ENCODE data around the gene SIGLEC10. TPM values are rescaled to one million over a fixed set of nuclear protein-coding genes. Genes with fewer than 3 reads are reported as not detected.
"Not testable (repeated sequence)": the region's sequence is repeated elsewhere in the genome, so short reads cannot be mapped to it uniquely, and the experiment has no call there.

SIGLEC10 gene
- total RNA-seq, 8 experiments from 2014 or later, result 0.05 to 1.2 (median 0.71) TPM; not detected in 2

GRCh38 chr19:51456541-51457290 is 39.3 kb upstream of the SIGLEC10 start:
- Histone ChIP-seq H3K27ac (no peak overlapping the region), H3K4me3 (no peak overlapping the region), H3K4me1 (replicated peaks in 1 of 2) (no peaks in the 10 kb centered on the region)
- ATAC-seq (replicated peaks in 6 of 8), result no peak
- in situ Hi-C loops (cut with MboI; ENCODE audit: low pct_unique_long_range_greater_than_20kb in 2 of 9, low sequenced_read_pairs in 9 of 9, unreplicated experiment in 9 of 9), result loop anchor here in 4 of 9 experiments (25.0 kb wide), 2 partner anchors 206 to 331 kb away; partner anchors contain the start of gene FPR3 (in 2 of the 4)
- WGBS, 10 experiments, result 10 to 61% (median 37%) methylated on average over 1 to 11 of the region's 11 CpGs; no CpG with 5 or more reads in 2 of the 10 experiments

- in situ Hi-C loops (cut with MboI; ENCODE audit: low pct_unique_long_range_greater_than_20kb in 2 of 9, low sequenced_read_pairs in 9 of 9, unreplicated experiment in 9 of 9), result loop anchor here in 4 of 9 experiments (25.0 kb wide), 2 partner anchors 211 to 336 kb away; partner anchors contain the start of gene FPR3 (in 2 of the 4)
- Histone ChIP-seq H3K27ac (no peak overlapping the region), H3K4me3 (no peak overlapping the region), H3K4me1 (replicated peaks in 1 of 2) (no peaks in the 10 kb centered on the region)
- no peak for ATAC-seq (replicated peaks in 6 of 8)
- 20 to 83% (median 57%) methylated on average over 2 to 4 of the region's 5 CpGs; no CpG with 5 or more reads in 3 of the 10 experiments for WGBS, 10 experiments
Observed at GRCh38 chr19:51450730-51451307, 33.4 kb upstream of the SIGLEC10 start.

GRCh38 chr19:51448411-51449016 is 31.1 kb upstream of the SIGLEC10 start:
- Histone ChIP-seq H3K4me1 (replicated peaks in 1 of 2) (no peaks in the 10 kb centered on the region), H3K4me3 (no peak overlapping the region), H3K27ac (no peak overlapping the region)
- ATAC-seq (replicated peaks in 6 of 8), result no peak
- in situ Hi-C loops (cut with MboI; ENCODE audit: low pct_unique_long_range_greater_than_20kb in 2 of 9, low sequenced_read_pairs in 9 of 9, unreplicated experiment in 9 of 9), result no loop called here
- WGBS, 10 experiments, result 0 to 80% (median 45%) methylated on average over 1 to 13 of the region's 13 CpGs; no CpG with 5 or more reads in 2 of the 10 experiments

- ATAC-seq (replicated peaks in 6 of 8), result no peak
- H3K27ac ChIP-seq, result no peak overlapping the region
- WGBS, 10 experiments, result 0 to 83% (median 62%) methylated on average over 1 to 6 of the region's 7 CpGs; no CpG with 5 or more reads in 5 of the 10 experiments
Observed at GRCh38 chr19:51448011-51448410, 30.6 kb upstream of the SIGLEC10 start.

GRCh38 chr19:51447510-51447909 is 30.1 kb upstream of the SIGLEC10 start:
- H3K27ac ChIP-seq; ATAC-seq (replicated peaks in 6 of 8); in situ Hi-C loops (cut with MboI; ENCODE audit: low pct_unique_long_range_greater_than_20kb in 2 of 9, low sequenced_read_pairs in 9 of 9, unreplicated experiment in 9 of 9); H3K4me1 ChIP-seq (replicated peaks in 1 of 2); H3K4me3 ChIP-seq: not testable (repeated sequence)
- 14 to 83% (median 49%) methylated on average over 1 to 3 of the region's 3 CpGs; no CpG with 5 or more reads in 4 of the 10 experiments for WGBS, 10 experiments

More at GRCh38 chr19:51448011-51448410, 30.6 kb upstream of the SIGLEC10 start:
- Histone ChIP-seq H3K4me1 (replicated peaks in 1 of 2) (no peaks in the 10 kb centered on the region), H3K4me3 (no peak overlapping the region)
- in situ Hi-C loops (cut with MboI; ENCODE audit: low pct_unique_long_range_greater_than_20kb in 2 of 9, low sequenced_read_pairs in 9 of 9, unreplicated experiment in 9 of 9), result no loop called here

- 17 to 78% (median 64%) methylated on average over 4 to 15 of the region's 31 CpGs; no CpG with 5 or more reads in 1 of the 10 experiments for WGBS, 10 experiments
- in situ Hi-C loops (cut with MboI; ENCODE audit: low pct_unique_long_range_greater_than_20kb in 2 of 9, low sequenced_read_pairs in 9 of 9, unreplicated experiment in 9 of 9), result no loop called here
- Histone ChIP-seq H3K27ac (no peak overlapping the region), H3K4me3 (no peak overlapping the region), H3K4me1 (replicated peaks in 1 of 2) (no peaks in the 10 kb centered on the region)
- no peak for ATAC-seq (replicated peaks in 6 of 8)
Observed at GRCh38 chr19:51441410-51442390, 24.3 kb upstream of the SIGLEC10 start.

GRCh38 chr19:51440846-51441409 is 23.5 kb upstream of the SIGLEC10 start:
- no peak overlapping the region for H3K4me3 ChIP-seq
- ATAC-seq (replicated peaks in 6 of 8), result peak in 2 of 8 experiments; percentile 16 to 25
- no peak overlapping the region for H3K27ac ChIP-seq
- in situ Hi-C loops (cut with MboI; ENCODE audit: low pct_unique_long_range_greater_than_20kb in 2 of 9, low sequenced_read_pairs in 9 of 9, unreplicated experiment in 9 of 9), result no loop called here
- 0 to 80% (median 19%) methylated on average over 1 to 6 of the region's 11 CpGs; no CpG with 5 or more reads in 3 of the 10 experiments for WGBS, 10 experiments
- H3K4me1 ChIP-seq (replicated peaks in 1 of 2), result no peaks in the 10 kb centered on the region

- in situ Hi-C loops (cut with MboI; ENCODE audit: low pct_unique_long_range_greater_than_20kb in 2 of 9, low sequenced_read_pairs in 9 of 9, unreplicated experiment in 9 of 9), result no loop called here
Observed at GRCh38 chr19:51440052-51440451, 22.6 kb upstream of the SIGLEC10 start.

GRCh38 chr19:51439021-51439465 is 21.6 kb upstream of the SIGLEC10 start:
- ATAC-seq (replicated peaks in 6 of 8), result peak in 3 of 8 experiments; percentile 33 to 56 (median 36)
- in situ Hi-C loops (cut with MboI; ENCODE audit: low pct_unique_long_range_greater_than_20kb in 2 of 9, low sequenced_read_pairs in 9 of 9, unreplicated experiment in 9 of 9), result no loop called here
- 0 to 93% (median 31%) methylated on average over 1 to 5 of the region's 5 CpGs; no CpG with 5 or more reads in 2 of the 10 experiments for WGBS, 10 experiments

More at GRCh38 chr19:51440052-51440451, 22.6 kb upstream of the SIGLEC10 start:
- ATAC-seq (replicated peaks in 6 of 8), result no peak
- Histone ChIP-seq H3K4me3 (no peak overlapping the region), H3K27ac (no peak overlapping the region), H3K4me1 (replicated peaks in 1 of 2) (no peaks in the 10 kb centered on the region)
- 0 to 43% (median 19%) methylated on average over 1 to 2 of the region's 2 CpGs; no CpG with 5 or more reads in 4 of the 10 experiments for WGBS, 10 experiments

GRCh38 chr19:51434456-51434855 is 17.0 kb upstream of the SIGLEC10 start:
- no peaks in the 10 kb centered on the region for H3K4me1 ChIP-seq (replicated peaks in 1 of 2)
- H3K4me3 ChIP-seq, result no peak overlapping the region
- 0 to 100% (median 59%) methylated on average over 1 of the region's 1 CpG; no CpG with 5 or more reads in 2 of the 10 experiments for WGBS, 10 experiments
- no peak overlapping the region for H3K27ac ChIP-seq
- in situ Hi-C loops (cut with MboI; ENCODE audit: low pct_unique_long_range_greater_than_20kb in 2 of 9, low sequenced_read_pairs in 9 of 9, unreplicated experiment in 9 of 9), result no loop called here
- no peak for ATAC-seq (replicated peaks in 6 of 8)

More at GRCh38 chr19:51439021-51439465, 21.6 kb upstream of the SIGLEC10 start:
- no peaks in the 10 kb centered on the region for H3K4me1 ChIP-seq (replicated peaks in 1 of 2)
- H3K27ac ChIP-seq, result no peak overlapping the region
- no peak overlapping the region for H3K4me3 ChIP-seq

- no peak overlapping the region for H3K27ac ChIP-seq
- H3K4me1 ChIP-seq (replicated peaks in 1 of 2), result no peaks in the 10 kb centered on the region
- H3K4me3 ChIP-seq, result no peak overlapping the region
- in situ Hi-C loops (cut with MboI; ENCODE audit: low pct_unique_long_range_greater_than_20kb in 2 of 9, low sequenced_read_pairs in 9 of 9, unreplicated experiment in 9 of 9), result no loop called here
- ATAC-seq (replicated peaks in 6 of 8), result no peak
- WGBS, 10 experiments, result 0 to 71% (median 36%) methylated on average over 1 to 4 of the region's 4 CpGs
Observed at GRCh38 chr19:51433043-51433442, 15.6 kb upstream of the SIGLEC10 start.

GRCh38 chr19:51431124-51431523 is 13.7 kb upstream of the SIGLEC10 start:
- Histone ChIP-seq H3K27ac (no peak overlapping the region), H3K4me3 (no peak overlapping the region), H3K4me1 (replicated peaks in 1 of 2) (no peaks in the 10 kb centered on the region)
- WGBS, 10 experiments, result 0 to 100% (median 53%) methylated on average over 1 to 3 of the region's 3 CpGs; no CpG with 5 or more reads in 1 of the 10 experiments
- ATAC-seq (replicated peaks in 6 of 8), result no peak
- in situ Hi-C loops (cut with MboI; ENCODE audit: low pct_unique_long_range_greater_than_20kb in 2 of 9, low sequenced_read_pairs in 9 of 9, unreplicated experiment in 9 of 9), result no loop called here
